Neural cell (in vitro differentiated cells): ENCODE results near the gene CDH4. TPM values are rescaled to one million over a fixed set of nuclear protein-coding genes. Genes with fewer than 3 reads are reported as not detected.

Source experiments
- H2AFZ ChIP-seq: fragments of 200-600, 300-800 bp; sonication (generic), shearing (Covaris generic); 2 replicates; pipeline ENCODE4 v1.6.0; 2014; ENCODE audit warnings: low read depth, mild to moderate bottlenecking, antibody characterized with exemption, low read length, moderate library complexity
- H3F3A ChIP-seq: fragments of 200-600 bp; shearing (Covaris generic); 2 replicates; pipeline ENCODE4 v1.6.1; 2016; ENCODE audit warnings: mild to moderate bottlenecking, moderate library complexity, mixed read lengths, antibody characterized with exemption, low read length; ENCODE audit not compliant: insufficient read depth, poor library complexity, severe bottlenecking
- H3K27ac ChIP-seq: fragments of 200-600, 300-800 bp; sonication (generic), shearing (Covaris generic); 2 replicates; pipeline ENCODE4 v1.5.1; 2014; ENCODE audit warnings: mild to moderate bottlenecking, low read length, moderate library complexity
- H3K27me3 ChIP-seq: fragments of 300-800, 200-600 bp; sonication (generic), shearing (Covaris generic); 2 replicates; pipeline ENCODE4 v1.6.0; 2014; ENCODE audit warnings: mild to moderate bottlenecking, low read depth, low read length, moderate library complexity; ENCODE audit not compliant: insufficient read depth
- H3K36me3 ChIP-seq: fragments of 300-800, 200-600 bp; sonication (generic), shearing (Covaris generic); 2 replicates; pipeline ENCODE4 v1.5.1; 2014; ENCODE audit warnings: mild to moderate bottlenecking, antibody characterized with exemption, low read length, moderate library complexity; ENCODE audit not compliant: insufficient read depth
- H3K4me2 ChIP-seq: fragments of 300-800, 200-600 bp; sonication (generic), shearing (Covaris generic); 2 replicates; pipeline ENCODE4 v1.6.0; 2014; ENCODE audit warnings: mild to moderate bottlenecking, low read length
- H3K4me3 ChIP-seq: fragments of 300-800, 200-600 bp; sonication (generic), shearing (Covaris generic); 2 replicates; pipeline ENCODE4 v1.5.1; 2014; ENCODE audit warnings: mild to moderate bottlenecking, low read length, moderate library complexity
- H3K79me2 ChIP-seq: fragments of 200-600 bp; shearing (Covaris generic); replicated peaks from 2 replicates; pipeline ENCODE4 v1.6.0; 2014; ENCODE audit warnings: mild to moderate bottlenecking, low read length, moderate library complexity; ENCODE audit not compliant: insufficient read depth
- H3K9ac ChIP-seq: fragments of 300-800, 200-600 bp; sonication (generic), shearing (Covaris generic); 2 replicates; pipeline ENCODE4 v1.6.1; 2016; ENCODE audit warnings: mild to moderate bottlenecking, low read length, mixed read lengths
- H3K9me2 ChIP-seq: fragments of 200-600 bp; shearing (Covaris generic); 2 replicates; pipeline ENCODE4 v1.6.1; 2016; ENCODE audit warnings: mild to moderate bottlenecking, low read length, mixed read lengths; ENCODE audit not compliant: insufficient read depth
- H3K9me3 ChIP-seq: fragments of 200-600, 300-800 bp; sonication (generic), shearing (Covaris generic); 2 replicates; pipeline ENCODE4 v1.6.1; 2016; ENCODE audit warnings: mild to moderate bottlenecking, mixed run types, low read length, moderate library complexity, mixed read lengths
- H4K20me1 ChIP-seq: fragments of 200-600 bp; shearing (Covaris generic); 2 replicates; pipeline ENCODE4 v1.6.1; 2016; ENCODE audit warnings: mild to moderate bottlenecking, mixed run types; ENCODE audit not compliant: insufficient read depth
- CTCF ChIP-seq: fragments of 450-650 bp; IDR thresholded peaks from 2 replicates; pipeline ENCODE4 v1.5.1; 2014; ENCODE audit warnings: antibody characterized with exemption, mild to moderate bottlenecking, moderate library complexity; ENCODE audit not compliant: poor library complexity, severe bottlenecking
- EP300 ChIP-seq: fragments of 450-650 bp; conservative IDR thresholded peaks from 2 replicates; pipeline ENCODE4 v1.6.1; 2014; ENCODE audit warnings: antibody characterized with exemption, mild to moderate bottlenecking, moderate library complexity; ENCODE audit not compliant: poor library complexity, severe bottlenecking
- EZH2 ChIP-seq: fragments of 200-600, 300-800 bp; shearing (Covaris generic), sonication (generic); IDR thresholded peaks from 2 replicates; pipeline ENCODE4 v1.6.1; 2014; ENCODE audit warnings: antibody characterized with exemption, low read length, borderline replicate concordance, mild to moderate bottlenecking; ENCODE audit not compliant: insufficient read depth, poor library complexity, severe bottlenecking
- MXI1 ChIP-seq: fragments of 450-650 bp; conservative IDR thresholded peaks from 2 replicates; pipeline ENCODE4 v1.6.1; 2014; ENCODE audit warnings: antibody characterized with exemption, mild to moderate bottlenecking; ENCODE audit not compliant: poor library complexity, severe bottlenecking
- POLR2AphosphoS5 ChIP-seq: IDR thresholded peaks from 2 replicates; pipeline ENCODE4 v1.6.1; 2012
- RAD21 ChIP-seq: fragments of 450-650 bp; conservative IDR thresholded peaks from 2 replicates; pipeline ENCODE4 v1.6.1; 2014; ENCODE audit warnings: antibody characterized with exemption, mild to moderate bottlenecking, moderate library complexity
- SMC3 ChIP-seq: fragments of 450-650 bp; conservative IDR thresholded peaks from 2 replicates; pipeline ENCODE4 v1.6.1; 2014; ENCODE audit warnings: antibody characterized with exemption, mild to moderate bottlenecking, moderate library complexity; ENCODE audit not compliant: poor library complexity
- TAF1 ChIP-seq: IDR thresholded peaks from 2 replicates; pipeline ENCODE4 v1.6.1; 2012; ENCODE audit warnings: low read depth
- polyA plus RNA-seq: library from polyadenylated mRNA; depleted of rRNA; stranded (reverse); fragments of >200 nt; gene quantifications from 2 replicates; pipeline ENCODE4 v1.2.3, GENCODE V29; 2014
- TF ChIP-seq, protein P1 (sequence below): IDR thresholded peaks from 2 replicates; pipeline ENCODE4 v1.6.1; 2012; ENCODE audit warnings: borderline replicate concordance

CDH4 gene
- polyA plus RNA-seq, 1 donor from 2014 or later = 24.6 TPM

DNA sequence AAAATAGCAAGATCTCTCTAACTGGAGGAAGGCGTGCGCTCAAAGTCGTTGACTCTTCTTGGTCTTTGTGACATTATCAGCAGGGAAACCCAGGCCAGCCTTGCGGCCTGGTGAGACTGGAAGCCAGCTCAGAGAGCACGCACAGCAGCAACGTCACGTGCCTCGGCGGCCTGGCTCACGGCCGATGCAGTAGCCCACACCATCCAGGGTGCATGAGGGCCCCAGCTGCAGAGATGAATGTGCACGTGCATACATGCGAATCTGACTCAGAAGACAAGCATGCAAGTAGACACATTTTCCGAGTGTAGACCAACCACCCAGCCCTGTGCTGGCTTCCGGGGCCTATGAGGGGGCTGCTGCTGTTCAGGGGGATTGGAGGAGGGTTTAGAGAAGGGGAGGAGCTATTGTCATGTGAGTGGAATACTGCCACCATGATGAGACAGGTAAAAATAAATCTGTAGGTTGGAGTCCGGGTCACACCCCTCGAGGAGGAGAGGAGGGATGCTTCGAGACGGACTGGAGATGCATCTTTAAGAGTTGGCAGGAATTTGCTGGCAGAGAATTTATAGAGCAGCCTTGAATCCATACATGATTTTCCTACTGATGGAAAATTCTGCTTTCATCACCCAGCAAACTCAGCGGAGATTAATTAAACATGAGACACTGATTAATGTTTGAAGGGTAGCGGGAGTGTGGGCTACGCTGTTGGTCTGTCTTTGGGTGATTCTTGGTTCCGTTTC, 388.2 kb downstream of the CDH4 start:
- H3K4me2 ChIP-seq = no peak overlapping the region

DNA sequence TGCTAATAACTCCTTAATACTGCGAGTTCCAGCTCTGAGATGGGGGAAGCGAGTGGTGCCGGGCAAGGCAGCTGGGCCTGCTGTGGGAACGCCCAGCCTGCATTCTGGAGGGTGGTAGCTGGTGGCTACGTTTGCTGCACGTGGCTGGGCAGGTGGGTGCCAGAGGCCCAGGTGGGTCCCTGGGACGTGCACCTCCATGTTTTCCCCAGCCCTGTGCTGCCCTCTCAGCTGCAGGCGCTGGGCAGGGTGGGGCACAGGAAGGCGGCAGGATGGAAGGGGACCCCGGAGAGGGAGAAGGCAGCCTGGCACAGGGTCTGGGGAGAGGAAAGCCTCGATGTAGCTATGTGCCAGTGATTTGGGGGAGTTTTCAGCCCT, 388.8 kb downstream of the CDH4 start:
- no peaks in the 10 kb centered on the region for H3F3A ChIP-seq
- no peaks in the 10 kb centered on the region for H3K9me2 ChIP-seq
- TF ChIP-seq, protein P1, sequence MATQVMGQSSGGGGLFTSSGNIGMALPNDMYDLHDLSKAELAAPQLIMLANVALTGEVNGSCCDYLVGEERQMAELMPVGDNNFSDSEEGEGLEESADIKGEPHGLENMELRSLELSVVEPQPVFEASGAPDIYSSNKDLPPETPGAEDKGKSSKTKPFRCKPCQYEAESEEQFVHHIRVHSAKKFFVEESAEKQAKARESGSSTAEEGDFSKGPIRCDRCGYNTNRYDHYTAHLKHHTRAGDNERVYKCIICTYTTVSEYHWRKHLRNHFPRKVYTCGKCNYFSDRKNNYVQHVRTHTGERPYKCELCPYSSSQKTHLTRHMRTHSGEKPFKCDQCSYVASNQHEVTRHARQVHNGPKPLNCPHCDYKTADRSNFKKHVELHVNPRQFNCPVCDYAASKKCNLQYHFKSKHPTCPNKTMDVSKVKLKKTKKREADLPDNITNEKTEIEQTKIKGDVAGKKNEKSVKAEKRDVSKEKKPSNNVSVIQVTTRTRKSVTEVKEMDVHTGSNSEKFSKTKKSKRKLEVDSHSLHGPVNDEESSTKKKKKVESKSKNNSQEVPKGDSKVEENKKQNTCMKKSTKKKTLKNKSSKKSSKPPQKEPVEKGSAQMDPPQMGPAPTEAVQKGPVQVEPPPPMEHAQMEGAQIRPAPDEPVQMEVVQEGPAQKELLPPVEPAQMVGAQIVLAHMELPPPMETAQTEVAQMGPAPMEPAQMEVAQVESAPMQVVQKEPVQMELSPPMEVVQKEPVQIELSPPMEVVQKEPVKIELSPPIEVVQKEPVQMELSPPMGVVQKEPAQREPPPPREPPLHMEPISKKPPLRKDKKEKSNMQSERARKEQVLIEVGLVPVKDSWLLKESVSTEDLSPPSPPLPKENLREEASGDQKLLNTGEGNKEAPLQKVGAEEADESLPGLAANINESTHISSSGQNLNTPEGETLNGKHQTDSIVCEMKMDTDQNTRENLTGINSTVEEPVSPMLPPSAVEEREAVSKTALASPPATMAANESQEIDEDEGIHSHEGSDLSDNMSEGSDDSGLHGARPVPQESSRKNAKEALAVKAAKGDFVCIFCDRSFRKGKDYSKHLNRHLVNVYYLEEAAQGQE = no peak
- TF ChIP-seq EZH2 (no peak), SMC3 (no peak), CTCF (no peak)
- H3K79me2 ChIP-seq = no peaks in the 10 kb centered on the region
- no peak overlapping the region for H3K4me3 ChIP-seq
- H3K27ac ChIP-seq = no peak overlapping the region
- H3K9me3 ChIP-seq = no peaks in the 10 kb centered on the region
- H4K20me1 ChIP-seq = no peaks in the 10 kb centered on the region
- no peak overlapping the region for H3K9ac ChIP-seq
- no peak overlapping the region for H2AFZ ChIP-seq
- no peaks in the 10 kb centered on the region for H3K36me3 ChIP-seq
- no peaks in the 10 kb centered on the region for H3K27me3 ChIP-seq
- H3K4me2 ChIP-seq = no peak overlapping the region

More for the DNA sequence above, 388.2 kb downstream of the CDH4 start:
- no peaks in the 10 kb centered on the region for H3F3A ChIP-seq
- no peaks in the 10 kb centered on the region for H3K9me2 ChIP-seq
- H3K9me3 ChIP-seq = no peaks in the 10 kb centered on the region
- H4K20me1 ChIP-seq = no peaks in the 10 kb centered on the region
- H2AFZ ChIP-seq = no peak overlapping the region
- H3K79me2 ChIP-seq = no peaks in the 10 kb centered on the region
- peak overlapping the region; percentile 0 for H3K27ac ChIP-seq
- H3K27me3 ChIP-seq = no peaks in the 10 kb centered on the region
- H3K36me3 ChIP-seq = no peaks in the 10 kb centered on the region
- H3K9ac ChIP-seq = no peak overlapping the region
- H3K4me3 ChIP-seq = no peak overlapping the region
- TF ChIP-seq CTCF (no peak), TAF1 (no peak), POLR2AphosphoS5 (no peak), MXI1 (no peak), EZH2 (no peak), RAD21 (no peak), EP300 (no peak), SMC3 (no peak)
- TF ChIP-seq, protein P1 = no peak
